ENCODE data around the gene HARS1. TPM values are rescaled to one million over a fixed set of nuclear protein-coding genes. Genes with fewer than 3 reads are reported as not detected.
A peak's percentile ranks its signal among the peaks of the same experiment; 100 is the strongest.

HARS1 gene
- total and polyA plus RNA-seq, 2 of the 13 experiments (the other 11 are each of a cell fraction or from before 2014, with no cell fraction given): 36.9 to 66.2 TPM

DNA sequence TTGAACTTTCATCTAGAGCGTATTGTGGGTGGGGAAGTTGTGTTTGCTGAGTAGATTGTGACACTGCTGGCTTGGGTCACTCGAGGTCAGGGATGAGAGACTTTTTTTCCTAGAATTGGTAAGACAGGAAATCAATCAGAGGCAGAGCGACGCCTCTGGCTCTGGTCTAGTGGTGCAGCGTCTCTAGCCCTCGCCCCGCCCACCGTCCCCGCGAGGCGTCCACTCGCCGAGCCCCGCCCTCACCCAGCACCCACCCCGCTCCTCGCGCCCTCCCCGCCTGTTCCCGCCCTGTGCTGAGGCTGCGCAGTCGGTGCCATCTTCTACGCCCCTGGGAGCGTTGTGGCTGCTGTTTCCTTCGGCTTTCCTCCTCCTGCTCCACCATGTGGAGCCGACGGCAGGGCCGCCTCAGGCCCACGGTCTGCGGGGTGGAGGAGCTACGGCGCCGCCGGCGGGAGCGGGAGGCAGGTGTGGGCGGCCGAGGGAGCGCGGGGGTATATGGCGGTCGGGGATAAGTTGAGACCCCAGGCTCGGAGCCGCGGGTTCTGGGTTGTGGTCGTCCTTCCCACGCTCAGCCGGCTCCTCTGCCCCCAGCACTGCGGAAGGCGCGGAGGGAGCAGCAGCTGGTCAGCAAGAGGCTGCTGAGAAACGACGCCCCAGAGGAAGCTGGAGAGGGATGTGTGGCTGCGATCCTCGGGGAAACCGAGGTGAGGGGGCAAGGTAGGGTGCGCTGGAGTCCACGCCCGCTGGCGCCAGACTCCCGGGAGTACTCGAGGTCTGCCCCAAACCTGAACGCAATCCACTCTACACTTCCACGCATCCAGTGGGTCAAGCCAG is 51.8 kb downstream of the HARS1 start, which contains the start of gene TMCO6 (continued):
- TF ChIP-seq, protein P1, sequence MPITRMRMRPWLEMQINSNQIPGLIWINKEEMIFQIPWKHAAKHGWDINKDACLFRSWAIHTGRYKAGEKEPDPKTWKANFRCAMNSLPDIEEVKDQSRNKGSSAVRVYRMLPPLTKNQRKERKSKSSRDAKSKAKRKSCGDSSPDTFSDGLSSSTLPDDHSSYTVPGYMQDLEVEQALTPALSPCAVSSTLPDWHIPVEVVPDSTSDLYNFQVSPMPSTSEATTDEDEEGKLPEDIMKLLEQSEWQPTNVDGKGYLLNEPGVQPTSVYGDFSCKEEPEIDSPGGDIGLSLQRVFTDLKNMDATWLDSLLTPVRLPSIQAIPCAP (CRISPR knock-in tag; IDR thresholded peaks at IDR 0.05; ENCODE audit: low read depth): 0 out of 2 replicates have a peak, but pooled peaks have one; percentile 35
- no peak for TF ChIP-seq ZNF24 (IDR thresholded peaks at IDR 0.05)
- peak; percentile 63; the same call in 1 of the 3 replicates for TF ChIP-seq MXI1 (IDR thresholded peaks at IDR 0.05; ENCODE audit: borderline replicate concordance, low read depth, low read length)
- peak; percentile 93 for TF ChIP-seq ZNF274 (CRISPR knock-in tag; IDR thresholded peaks at IDR 0.05)
- TF ChIP-seq SOX6 (IDR thresholded peaks at IDR 0.05): no peak
- TF ChIP-seq SOX6 (CRISPR knock-in tag; IDR thresholded peaks at IDR 0.05): peak; percentile 92
- TF ChIP-seq MIER2 (CRISPR knock-in tag; IDR thresholded peaks at IDR 0.05): no peak
- TF ChIP-seq HNRNPUL1 (IDR thresholded peaks at IDR 0.05; ENCODE audit: low read depth, low read length): no peak
- peak; percentile 85 for TF ChIP-seq AGO2 (optimal IDR thresholded peaks at IDR 0.05; ENCODE audit: low read depth, low read length)
- TF ChIP-seq ZNF597 (CRISPR knock-in tag; IDR thresholded peaks at IDR 0.05): no peak
- no peak for TF ChIP-seq ZNF703 (CRISPR knock-in tag; IDR thresholded peaks at IDR 0.05; ENCODE audit: borderline replicate concordance)
- TF ChIP-seq CTCF (CRISPR knock-in tag; IDR thresholded peaks at IDR 0.05): peak; percentile 82
- peak; percentile 89 for TF ChIP-seq SALL1 (CRISPR knock-in tag; IDR thresholded peaks at IDR 0.05)
- 0 out of 2 replicates have a peak, but pooled peaks have one; percentile 69 for TF ChIP-seq ZNF550 (CRISPR knock-in tag; IDR thresholded peaks at IDR 0.05; ENCODE audit: borderline replicate concordance)
- TF ChIP-seq MBD4 (IDR thresholded peaks at IDR 0.05; ENCODE audit: borderline replicate concordance, low read length): no peak
- no peak for TF ChIP-seq ZNF674 (CRISPR knock-in tag; IDR thresholded peaks at IDR 0.05; ENCODE audit: low read depth)
- peak; percentile 57; the same call in 1 of the 2 replicates for TF ChIP-seq HHEX (CRISPR knock-in tag; IDR thresholded peaks at IDR 0.05)
- TF ChIP-seq ZNF552 (CRISPR knock-in tag; IDR thresholded peaks at IDR 0.05; ENCODE audit: borderline replicate concordance): peak; percentile 73; the same call in 1 of the 2 replicates
- TF ChIP-seq, protein P2, sequence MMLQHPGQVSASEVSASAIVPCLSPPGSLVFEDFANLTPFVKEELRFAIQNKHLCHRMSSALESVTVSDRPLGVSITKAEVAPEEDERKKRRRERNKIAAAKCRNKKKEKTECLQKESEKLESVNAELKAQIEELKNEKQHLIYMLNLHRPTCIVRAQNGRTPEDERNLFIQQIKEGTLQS (CRISPR knock-in tag; IDR thresholded peaks at IDR 0.05): peak; percentile 21; the same call in 1 of the 2 replicates
- peak; percentile 58; the same call in 1 of the 2 replicates for TF ChIP-seq ZFY (CRISPR knock-in tag; IDR thresholded peaks at IDR 0.05)
- TF ChIP-seq IRX3 (CRISPR knock-in tag; IDR thresholded peaks at IDR 0.05; ENCODE audit: borderline replicate concordance, low read depth): no peak
- peak; percentile 84 for TF ChIP-seq MYC (CRISPR knock-in tag; IDR thresholded peaks at IDR 0.05; ENCODE audit: borderline replicate concordance)
- TF ChIP-seq ZNF782 (CRISPR knock-in tag; IDR thresholded peaks at IDR 0.05; ENCODE audit: borderline replicate concordance): peak; percentile 64; the same call in 1 of the 2 replicates
- TF ChIP-seq MTERF4 (CRISPR knock-in tag; IDR thresholded peaks at IDR 0.05): no peak; the same call in 1 of the 2 replicates
- TF ChIP-seq ZNF557 (CRISPR knock-in tag; IDR thresholded peaks at IDR 0.05): 0 out of 2 replicates have a peak, but pooled peaks have one; percentile 3
